Nephron (organoid): Measurements from ENCODE around the gene GPC1.
A peak's percentile ranks its signal among the peaks of the same experiment; 100 is the strongest.

Experiments
- H3K27ac Mint-ChIP-seq, 3 experiments: 2 replicates each; pipeline ENCODE4 v1.8.0; 2020; ENCODE audit warnings: mixed read lengths in 3 of 3, mild to moderate bottlenecking in 2 of 3, moderate library complexity in 1 of 3
- H3K27me3 Mint-ChIP-seq: 2 replicates; pipeline ENCODE4 v1.8.0; 2021; ENCODE audit warnings: low read depth, mild to moderate bottlenecking, moderate library complexity, mixed read lengths
- H3K36me3 Mint-ChIP-seq: 2 replicates; pipeline ENCODE4 v1.8.0; 2020; ENCODE audit warnings: low read depth, mixed read lengths
- H3K4me1 Mint-ChIP-seq: 2 replicates; pipeline ENCODE4 v1.8.0; 2020; ENCODE audit warnings: mixed read lengths
- H3K4me3 Mint-ChIP-seq, 3 experiments: 2 replicates each; pipeline ENCODE4 v1.8.0; 2020; ENCODE audit warnings: mild to moderate bottlenecking in 3 of 3, mixed read lengths in 3 of 3, moderate library complexity in 2 of 3
- H3K9me3 Mint-ChIP-seq: 2 replicates; pipeline ENCODE4 v1.8.0; 2020; ENCODE audit warnings: mixed read lengths
- TF ChIP-seq, protein P1 (sequence below), 3 experiments: fragments of 200-600 bp; sonication (generic); IDR thresholded peaks; one replicate each; pipeline ENCODE4 v1.5.0; 2021; ENCODE audit warnings: antibody characterized with exemption in 3 of 3; ENCODE audit not compliant: unreplicated experiment in 3 of 3

The GPC1 gene

DNA sequence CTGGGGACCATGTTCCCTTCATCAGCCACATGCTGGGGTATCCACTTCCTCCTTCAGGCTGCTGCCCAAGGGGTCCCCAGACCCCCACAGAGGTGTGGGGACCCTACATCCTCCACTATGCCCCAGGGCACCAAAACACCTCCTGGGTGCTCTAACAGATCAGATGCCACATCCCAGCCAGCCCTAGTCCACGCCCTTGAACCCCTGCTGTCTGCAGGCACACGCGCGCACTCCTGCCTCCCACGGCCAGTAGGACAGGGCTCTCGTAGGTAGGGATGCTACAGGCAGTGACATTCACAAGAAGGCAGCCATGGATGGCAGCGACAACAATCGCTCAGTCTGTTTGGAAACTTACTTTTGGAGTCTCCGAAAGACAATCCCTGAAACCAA is 3.0 kb upstream of the GPC1 start:
- peak overlapping the region; percentile 19 to 49 (median 35) for H3K4me3 Mint-ChIP-seq
- peaks cover 7% of the 10 kb centered on the region for H3K27me3 Mint-ChIP-seq
- no peaks in the 10 kb centered on the region for H3K36me3 Mint-ChIP-seq
- H3K27ac Mint-ChIP-seq, result no peak overlapping the region
- TF ChIP-seq, protein P1, sequence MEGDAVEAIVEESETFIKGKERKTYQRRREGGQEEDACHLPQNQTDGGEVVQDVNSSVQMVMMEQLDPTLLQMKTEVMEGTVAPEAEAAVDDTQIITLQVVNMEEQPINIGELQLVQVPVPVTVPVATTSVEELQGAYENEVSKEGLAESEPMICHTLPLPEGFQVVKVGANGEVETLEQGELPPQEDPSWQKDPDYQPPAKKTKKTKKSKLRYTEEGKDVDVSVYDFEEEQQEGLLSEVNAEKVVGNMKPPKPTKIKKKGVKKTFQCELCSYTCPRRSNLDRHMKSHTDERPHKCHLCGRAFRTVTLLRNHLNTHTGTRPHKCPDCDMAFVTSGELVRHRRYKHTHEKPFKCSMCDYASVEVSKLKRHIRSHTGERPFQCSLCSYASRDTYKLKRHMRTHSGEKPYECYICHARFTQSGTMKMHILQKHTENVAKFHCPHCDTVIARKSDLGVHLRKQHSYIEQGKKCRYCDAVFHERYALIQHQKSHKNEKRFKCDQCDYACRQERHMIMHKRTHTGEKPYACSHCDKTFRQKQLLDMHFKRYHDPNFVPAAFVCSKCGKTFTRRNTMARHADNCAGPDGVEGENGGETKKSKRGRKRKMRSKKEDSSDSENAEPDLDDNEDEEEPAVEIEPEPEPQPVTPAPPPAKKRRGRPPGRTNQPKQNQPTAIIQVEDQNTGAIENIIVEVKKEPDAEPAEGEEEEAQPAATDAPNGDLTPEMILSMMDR (IDR thresholded peaks at IDR 0.05; ENCODE audit: unreplicated experiment in 3 of 3), result no peak
- no peaks in the 10 kb centered on the region for H3K9me3 Mint-ChIP-seq
- peaks cover 5% of the 10 kb centered on the region for H3K4me1 Mint-ChIP-seq

DNA sequence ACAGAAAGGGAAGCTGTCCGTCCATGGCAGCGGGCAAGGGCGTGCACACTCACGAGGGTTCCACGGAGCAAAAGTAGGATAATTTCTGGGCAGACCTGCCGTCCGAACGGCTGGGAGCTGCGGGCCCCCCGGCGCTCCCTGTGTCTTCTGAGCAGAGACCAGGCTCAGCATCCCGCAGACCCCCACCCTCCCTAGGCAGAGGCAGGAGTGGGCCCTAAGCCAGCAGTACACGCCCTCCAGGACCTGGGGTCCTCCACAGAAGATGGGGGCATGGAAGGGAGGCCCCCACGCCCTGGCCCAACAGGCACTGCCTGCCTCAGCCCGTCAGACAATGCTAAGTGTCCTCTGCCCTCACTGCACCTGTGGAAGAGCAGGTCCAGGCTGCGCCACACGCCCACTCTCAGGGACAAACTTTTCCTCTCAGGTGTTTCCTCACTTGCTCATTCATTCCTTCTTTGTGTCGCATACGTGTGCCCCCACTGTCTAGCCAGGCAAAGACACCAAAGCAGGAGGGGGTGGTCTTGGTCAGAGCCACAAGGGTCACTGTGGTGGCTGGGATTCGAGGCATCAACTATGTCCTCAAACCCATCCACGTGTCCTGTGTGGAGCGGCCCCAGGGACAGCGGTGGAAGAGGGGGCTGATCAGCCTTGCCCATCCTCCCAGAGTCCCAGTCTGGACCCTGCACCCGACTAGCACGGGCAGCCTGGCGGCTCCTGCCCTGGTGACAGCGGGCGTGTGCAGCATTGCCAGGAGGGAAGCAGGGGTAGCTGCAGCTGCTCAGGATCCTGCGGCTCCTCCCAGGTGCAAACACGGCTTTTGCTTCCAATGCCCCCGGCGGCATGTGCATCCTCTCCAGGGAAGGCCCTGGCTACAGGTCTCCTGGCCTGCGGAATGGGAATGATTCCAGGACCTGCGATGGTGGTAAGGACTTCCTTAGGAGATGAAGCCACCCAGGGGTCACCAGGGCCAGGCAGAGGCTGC is 2.4 kb upstream of the GPC1 start:
- Mint-ChIP-seq H3K36me3 (no peaks in the 10 kb centered on the region), H3K4me1 (peaks cover 10% of the 10 kb centered on the region), H3K27me3 (peaks cover 13% of the 10 kb centered on the region), H3K27ac (peak overlapping the region in 2 of 3 experiments; percentile 29 to 54), H3K4me3 (peak overlapping the region; percentile 68 to 88 (median 81)), H3K9me3 (no peaks in the 10 kb centered on the region)
- TF ChIP-seq, protein P1 (IDR thresholded peaks at IDR 0.05; ENCODE audit: unreplicated experiment in 3 of 3), result no peak

DNA sequence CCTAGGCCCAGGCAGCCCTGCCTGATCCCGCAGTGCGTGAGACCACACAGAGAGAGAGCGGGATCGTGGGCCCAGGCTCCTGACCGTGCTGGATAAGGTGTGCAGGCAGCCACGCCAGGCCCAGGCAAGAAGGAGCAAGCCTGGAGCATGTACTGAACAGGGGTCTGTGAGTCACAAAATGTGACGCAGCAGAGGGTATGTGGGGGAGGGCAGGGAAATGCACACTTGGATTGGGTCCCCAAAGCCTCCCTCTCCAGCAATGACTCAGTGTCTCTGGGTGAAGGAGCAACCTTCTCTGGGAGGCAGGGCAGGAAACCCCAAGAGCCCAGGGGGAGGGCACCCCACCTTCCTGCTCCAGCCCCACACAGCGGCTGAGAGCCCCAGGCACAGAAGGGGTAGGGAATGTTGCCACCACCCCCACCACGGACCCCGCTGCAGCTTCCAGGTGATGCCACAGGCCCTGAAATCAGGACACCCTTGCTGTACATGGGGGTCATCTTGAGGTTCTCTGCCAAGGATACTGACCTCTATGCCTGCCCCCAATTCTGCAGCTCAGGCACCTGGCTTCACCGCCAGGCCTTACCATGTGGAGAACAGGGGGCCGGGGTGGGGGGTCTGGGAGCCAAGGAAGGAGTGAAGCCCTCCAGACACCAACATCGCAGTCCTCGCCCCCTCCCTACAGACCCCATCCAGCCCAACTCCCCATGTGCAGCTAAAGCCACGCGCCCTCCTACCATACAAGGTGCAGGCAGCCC is 1.3 kb upstream of the GPC1 start:
- Mint-ChIP-seq H3K4me3 (peak overlapping the region; percentile 88 to 91 (median 91)), H3K4me1 (peaks cover 10% of the 10 kb centered on the region)
- TF ChIP-seq, protein P1 (IDR thresholded peaks at IDR 0.05; ENCODE audit: unreplicated experiment in 3 of 3), result no peak

DNA sequence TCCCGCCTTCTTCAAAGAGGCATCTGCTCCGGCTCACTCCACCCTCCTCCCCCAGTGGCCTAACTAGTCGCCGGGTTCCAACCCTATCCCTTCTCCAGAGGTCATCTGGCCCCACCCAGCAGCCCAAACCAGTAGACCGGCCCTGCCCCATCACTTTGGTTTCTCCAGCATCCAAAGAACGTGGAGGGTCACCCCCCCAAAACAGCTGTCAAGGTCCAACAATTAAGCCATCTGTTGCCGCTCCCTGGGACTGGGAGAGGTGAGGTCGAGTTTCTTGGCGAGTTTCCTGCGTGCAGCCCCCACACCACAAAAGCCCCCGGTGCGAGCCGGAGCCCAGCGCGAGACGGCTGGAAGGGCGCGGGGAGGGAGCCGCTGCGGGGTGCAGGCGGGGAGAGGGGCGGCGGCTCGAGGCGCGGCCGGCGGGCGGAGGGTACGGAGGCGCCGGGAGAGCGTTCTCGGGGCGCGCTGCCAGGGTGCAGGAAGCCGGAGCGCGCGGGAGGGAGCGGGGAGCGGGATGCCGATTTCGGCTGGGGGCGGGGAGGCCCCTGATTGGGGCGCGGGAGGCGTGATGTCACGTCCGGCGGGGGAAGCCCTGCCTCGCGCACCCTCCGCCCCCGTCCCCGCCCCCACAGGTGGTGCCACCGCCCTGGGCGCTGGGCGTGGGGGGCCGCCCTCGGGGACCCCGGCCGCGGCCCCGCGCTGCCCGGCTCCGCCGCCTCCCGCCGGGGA is 571 bp upstream of the GPC1 start:
- Mint-ChIP-seq H3K36me3 (no peaks in the 10 kb centered on the region), H3K27me3 (peaks cover 15% of the 10 kb centered on the region), H3K9me3 (no peaks in the 10 kb centered on the region), H3K4me3 (peak overlapping the region; percentile 88 to 91 (median 91)), H3K4me1 (peaks cover 10% of the 10 kb centered on the region), H3K27ac (peak overlapping the region; percentile 81 to 91 (median 83))
- TF ChIP-seq, protein P1 (IDR thresholded peaks at IDR 0.05; ENCODE audit: unreplicated experiment in 3 of 3), result no peak

More for the DNA sequence above, 1.3 kb upstream of the GPC1 start:
- Mint-ChIP-seq H3K27me3 (peaks cover 15% of the 10 kb centered on the region), H3K9me3 (no peaks in the 10 kb centered on the region), H3K27ac (peak overlapping the region; percentile 81 to 91 (median 83)), H3K36me3 (no peaks in the 10 kb centered on the region)

DNA sequence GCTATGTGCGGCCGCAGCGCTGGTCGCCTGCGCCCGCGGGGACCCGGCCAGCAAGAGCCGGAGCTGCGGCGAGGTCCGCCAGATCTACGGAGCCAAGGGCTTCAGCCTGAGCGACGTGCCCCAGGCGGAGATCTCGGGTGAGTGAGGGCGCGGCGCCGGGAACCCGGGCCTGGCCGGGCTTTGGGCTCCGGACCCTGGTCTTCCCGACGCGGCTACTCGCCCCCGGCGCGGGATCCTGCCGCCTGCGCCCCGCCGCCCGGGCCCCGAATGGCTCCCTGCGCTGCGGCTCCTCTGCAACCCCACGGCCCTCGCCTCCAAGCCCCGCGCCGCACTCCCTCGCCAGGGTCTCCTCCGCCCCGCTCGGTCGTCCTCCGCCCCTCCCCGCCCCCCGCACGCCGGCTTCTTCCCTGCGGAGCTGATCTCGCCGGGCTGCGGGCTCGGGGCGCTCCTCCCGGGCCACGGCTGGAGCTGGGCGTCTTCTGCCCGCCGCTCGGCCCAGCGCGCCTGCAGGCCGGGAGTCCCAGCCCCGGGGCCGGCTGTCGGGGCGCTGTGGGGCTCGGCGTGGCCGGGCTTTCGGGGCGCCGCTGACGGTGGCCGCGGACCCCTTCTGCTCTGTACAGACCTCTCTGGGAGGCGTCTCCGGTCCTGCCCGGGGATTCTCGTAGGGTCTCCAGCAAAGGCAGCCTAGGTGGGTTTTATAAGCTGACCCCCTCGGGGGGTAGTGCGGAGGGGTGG is 652 bp downstream of the GPC1 start:
- TF ChIP-seq, protein P1 (IDR thresholded peaks at IDR 0.05; ENCODE audit: unreplicated experiment in 3 of 3), result no peak
- Mint-ChIP-seq H3K9me3 (no peaks in the 10 kb centered on the region), H3K27ac (no peak overlapping the region), H3K36me3 (no peaks in the 10 kb centered on the region), H3K4me3 (peak overlapping the region; percentile 79 to 85 (median 82)), H3K4me1 (peaks cover 10% of the 10 kb centered on the region), H3K27me3 (peaks cover 15% of the 10 kb centered on the region)
